CD4-positive, alpha-beta memory T cell (primary cell): ENCODE results near the gene RELCH. TPM values are rescaled to one million over a fixed set of nuclear protein-coding genes. Genes with fewer than 3 reads are reported as not detected.

ENCODE experiments used
- CTCF ChIA-PET: fragments of 350-600 bp; sonication (Branson Sonifier 250); formaldehyde crosslinking; loops from one replicate; lab custom pipeline; 2021; ENCODE audit warnings: inconsistent platforms; ENCODE audit not compliant: partially characterized antibody; lab: Charles Lee
- POLR2A ChIA-PET: fragments of 350-600 bp; sonication (Branson Sonifier 250); formaldehyde crosslinking; loops from one replicate; lab custom pipeline; 2021; ENCODE audit not compliant: partially characterized antibody; lab: Charles Lee
- DNase-seq, 5 donors: peaks; one replicate each; pipeline versions ENCODE4 v3.0.0 to v3.0.0-alpha.2; 2020 to 2022; ENCODE audit warnings: mixed read lengths in 1 of 5
- H3K27ac ChIP-seq: one replicate; pipeline ENCODE4 v1.7.0; 2013; ENCODE audit warnings: low read depth, low read length
- H3K27me3 ChIP-seq: 2 replicates; pipeline ENCODE4 v1.7.0; 2013; ENCODE audit warnings: mild to moderate bottlenecking, low read length, moderate library complexity; ENCODE audit not compliant: insufficient read depth
- H3K36me3 ChIP-seq: 2 replicates; pipeline ENCODE4 v1.7.0; 2013; ENCODE audit warnings: mild to moderate bottlenecking, low read length, moderate library complexity; ENCODE audit not compliant: insufficient read depth
- H3K4me1 ChIP-seq: 2 replicates; pipeline ENCODE4 v1.7.0; 2013; ENCODE audit warnings: mild to moderate bottlenecking, low read length, moderate library complexity; ENCODE audit not compliant: insufficient read depth
- H3K4me3 ChIP-seq, 2 donors: one replicate each; pipeline ENCODE4 v1.7.0; 2013; ENCODE audit warnings: low read length in 2 of 2, mild to moderate bottlenecking in 1 of 2
- H3K9me3 ChIP-seq, 2 donors: one replicate each; pipeline ENCODE4 v1.7.0; 2013; ENCODE audit warnings: low read length in 2 of 2, control low read depth in 1 of 2; ENCODE audit not compliant: control insufficient read depth in 1 of 2
- H3K27ac Mint-ChIP-seq, 7 donors: one replicate each; pipeline ENCODE4 v1.8.0; 2020 to 2021; ENCODE audit warnings: mixed read lengths in 7 of 7, mild to moderate bottlenecking in 6 of 7, inconsistent platforms in 3 of 7, moderate library complexity in 3 of 7
- H3K27me3 Mint-ChIP-seq, 2 donors: one replicate each; pipeline ENCODE4 v1.8.0; 2020 to 2021; ENCODE audit warnings: mixed read lengths in 2 of 2
- H3K36me3 Mint-ChIP-seq, 2 donors: one replicate each; pipeline ENCODE4 v1.8.0; 2020 to 2021; ENCODE audit warnings: mixed read lengths in 2 of 2, inconsistent platforms in 1 of 2, mild to moderate bottlenecking in 1 of 2
- H3K4me1 Mint-ChIP-seq, 4 donors: one replicate each; pipeline ENCODE4 v1.8.0; 2020 to 2021; ENCODE audit warnings: mixed read lengths in 4 of 4, mild to moderate bottlenecking in 1 of 4
- H3K4me3 Mint-ChIP-seq, 8 donors: one replicate each; pipeline ENCODE4 v1.8.0; 2020 to 2021; ENCODE audit warnings: mixed read lengths in 8 of 8, mild to moderate bottlenecking in 7 of 8, moderate library complexity in 6 of 8, inconsistent platforms in 3 of 8
- H3K9me3 Mint-ChIP-seq, 8 donors: one replicate each; pipeline ENCODE4 v1.8.0; 2020 to 2021; ENCODE audit warnings: mixed read lengths in 8 of 8, mild to moderate bottlenecking in 5 of 8, inconsistent platforms in 3 of 8, moderate library complexity in 1 of 8
- intact Hi-C: fragments of 100-400 bp; cut with micrococcal nuclease; formaldehyde crosslinking; loops from one replicate; pipeline ENCODE4 v1.15.1; 2023
- polyA plus RNA-seq, 2 donors: library from polyadenylated mRNA; unstranded; fragments of 300-500 nt; fragmentation: Illumina TruSeq; gene quantifications; one replicate each; pipeline ENCODE4 v1.2.3, GENCODE V29; 2021
- total RNA-seq, 2 experiments: library from RNA; stranded (reverse); gene quantifications; one replicate each; pipeline ENCODE4 v1.2.3, GENCODE V29; 2021

The RELCH gene
- total and polyA plus RNA-seq, 4 experiments from 2014 or later, result 7.6 to 59.4 (median 33.4) TPM

DNA sequence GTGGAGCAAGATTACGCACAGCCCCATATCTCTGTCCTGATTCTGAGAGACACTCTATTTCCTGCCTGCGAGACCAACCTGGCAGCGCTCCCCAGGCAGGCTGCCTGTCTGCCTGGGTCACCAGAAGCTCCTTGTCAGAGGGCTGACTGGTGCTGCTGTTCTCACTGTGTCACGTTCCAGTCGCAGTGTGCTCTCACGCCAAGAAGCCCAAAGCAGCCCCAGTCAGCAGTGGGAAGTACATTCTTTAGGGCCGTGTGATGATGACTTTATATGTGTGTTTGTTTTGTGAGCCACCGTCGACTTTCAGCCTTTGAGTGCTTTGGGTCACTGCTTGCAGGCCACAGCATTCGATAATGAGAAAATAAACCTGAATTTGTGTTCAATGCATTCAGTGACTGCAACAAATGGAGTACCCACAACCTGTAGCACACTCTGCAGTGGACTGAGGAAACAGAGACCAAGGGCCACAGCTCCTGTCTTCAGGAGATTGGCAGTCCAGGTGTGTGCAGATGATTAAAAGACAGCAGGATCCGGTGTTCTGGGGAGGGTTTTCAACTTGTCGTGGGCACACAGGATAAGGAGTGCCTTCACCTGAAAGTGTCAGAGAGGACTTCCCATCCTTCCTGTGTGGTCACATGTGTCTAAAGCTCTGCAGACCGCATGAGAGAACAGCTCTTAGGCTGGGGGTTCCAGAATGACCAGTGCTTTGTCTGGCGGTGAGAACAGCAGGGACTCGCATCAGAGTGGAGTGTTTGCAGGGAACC is 142.8 kb downstream of the RELCH start:
- no peaks in the 10 kb centered on the region for H3K9me3 ChIP-seq
- ChIA-PET POLR2A (no interaction called here), CTCF (no interaction called here)
- H3K27ac ChIP-seq, result no peak overlapping the region
- no peaks in the 10 kb centered on the region for H3K36me3 Mint-ChIP-seq
- peaks cover 0 to 3% (median 0%) of the 10 kb centered on the region in 8 donors for H3K9me3 Mint-ChIP-seq
- peaks cover 30% of the 10 kb centered on the region for H3K27me3 ChIP-seq
- peak overlapping the region in 6 of 7 donors; percentile 30 to 92 (median 54) for H3K27ac Mint-ChIP-seq
- peak overlapping the region in 4 of 8 donors; percentile 18 to 85 (median 65) for H3K4me3 Mint-ChIP-seq
- intact Hi-C loops, result loop anchor here (5.0 kb wide), 1 partner anchor 192 kb away; the partner anchor contains the start of gene ZCCHC2
- H3K4me1 ChIP-seq, result peaks cover 14% of the 10 kb centered on the region
- peaks cover 9 to 34% (median 23%) of the 10 kb centered on the region in 4 donors for H3K4me1 Mint-ChIP-seq
- H3K36me3 ChIP-seq, result no peaks in the 10 kb centered on the region
- H3K27me3 Mint-ChIP-seq, result peaks cover 56 to 59% of the 10 kb centered on the region in 2 donors
- H3K4me3 ChIP-seq, result no peak overlapping the region
- peak in 3 of 5 donors; percentile 9 to 49 (median 47) for DNase-seq

DNA sequence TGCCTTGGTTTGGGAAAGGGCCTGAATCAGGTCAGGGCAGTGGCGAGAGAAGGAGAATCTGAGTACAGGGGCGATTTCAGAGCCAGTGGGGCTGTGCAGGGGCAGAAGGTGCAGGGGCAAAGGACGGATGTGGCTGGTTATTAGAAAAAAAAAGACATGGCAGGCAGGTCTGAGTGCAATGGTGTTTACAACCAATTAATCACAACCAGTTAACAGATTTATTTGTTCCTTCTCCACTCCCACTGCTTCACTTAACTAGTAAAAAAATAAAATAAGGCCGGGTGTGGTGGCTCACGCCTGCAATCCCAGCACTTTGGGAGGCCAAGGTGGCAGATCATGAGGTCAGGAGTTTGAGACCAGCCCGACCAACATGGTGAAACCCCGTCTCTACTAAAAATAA is 143.6 kb downstream of the RELCH start:
- Histone ChIP-seq H3K36me3 (no peaks in the 10 kb centered on the region), H3K27me3 (peaks cover 28% of the 10 kb centered on the region), H3K4me3 (no peak overlapping the region), H3K27ac (no peak overlapping the region), H3K9me3 (no peaks in the 10 kb centered on the region), H3K4me1 (peaks cover 13% of the 10 kb centered on the region)
- H3K9me3 Mint-ChIP-seq, result peaks cover 0 to 3% (median 0%) of the 10 kb centered on the region in 8 donors
- CTCF ChIA-PET, result no interaction called here
- H3K36me3 Mint-ChIP-seq, result no peaks in the 10 kb centered on the region
- DNase-seq, result no peak
- H3K27me3 Mint-ChIP-seq, result peaks cover 56 to 59% of the 10 kb centered on the region in 2 donors
- H3K4me1 Mint-ChIP-seq, result peaks cover 9 to 34% (median 23%) of the 10 kb centered on the region in 4 donors
- intact Hi-C loops, result no loop called here
- peak overlapping the region in 1 of 8 donors; percentile 85 for H3K4me3 Mint-ChIP-seq
- peak overlapping the region in 3 of 7 donors; percentile 29 to 92 (median 77) for H3K27ac Mint-ChIP-seq
- POLR2A ChIA-PET, result no interaction called here

DNA sequence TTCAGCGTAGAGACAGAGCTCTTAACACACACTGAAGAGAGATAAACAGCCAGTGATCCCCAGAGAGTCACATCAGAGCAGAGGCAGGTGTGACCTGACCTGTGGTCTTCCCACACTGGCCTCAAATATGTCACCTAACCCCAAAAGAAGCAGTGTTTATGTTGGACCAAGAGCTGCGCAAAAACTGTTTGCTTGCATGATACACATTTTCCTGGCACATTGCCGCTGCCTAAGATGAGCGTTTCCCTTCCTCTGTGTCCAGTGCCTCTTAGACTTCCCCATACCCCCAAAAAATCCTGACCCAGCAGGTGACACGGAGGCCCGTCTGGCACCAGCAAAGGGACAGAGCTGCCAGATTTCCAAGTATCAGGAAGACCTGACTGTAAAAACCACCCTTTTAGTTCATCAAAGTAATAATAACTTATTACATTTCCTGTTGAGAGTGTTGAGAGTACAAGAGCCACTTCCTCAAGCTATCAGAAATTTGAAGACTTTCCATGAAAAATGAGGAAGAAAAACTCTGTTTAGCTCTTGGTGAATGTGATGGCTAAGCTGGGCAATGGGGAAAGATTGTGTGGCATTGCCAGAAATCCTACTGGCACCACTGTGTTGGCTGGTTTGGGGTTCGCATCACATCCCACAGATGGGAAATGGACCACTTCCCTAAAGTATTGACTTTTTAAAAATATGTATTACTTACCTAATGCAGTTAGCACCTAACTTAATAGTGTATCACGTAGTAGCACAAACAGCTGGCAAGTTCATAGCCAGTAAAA is 144.7 kb downstream of the RELCH start:
- no peaks in the 10 kb centered on the region for H3K9me3 Mint-ChIP-seq
- peak overlapping the region in 1 of 8 donors; percentile 62 for H3K4me3 Mint-ChIP-seq
- Histone ChIP-seq H3K4me1 (peaks cover 2% of the 10 kb centered on the region), H3K4me3 (no peak overlapping the region), H3K27ac (no peak overlapping the region), H3K9me3 (no peaks in the 10 kb centered on the region), H3K36me3 (no peaks in the 10 kb centered on the region), H3K27me3 (peaks cover 17% of the 10 kb centered on the region)
- peak overlapping the region in 2 of 7 donors; percentile 16 to 81 for H3K27ac Mint-ChIP-seq
- no peaks in the 10 kb centered on the region for H3K36me3 Mint-ChIP-seq
- ChIA-PET CTCF (interaction anchor here (1.2 kb wide), 1 partner anchor 8 kb away, joined by 3 read pairs; no protein-coding TSS in a partner anchor), POLR2A (no interaction called here)
- intact Hi-C loops, result no loop called here
- peaks cover 4 to 23% (median 14%) of the 10 kb centered on the region in 4 donors for H3K4me1 Mint-ChIP-seq
- no peak for DNase-seq
- peaks cover 49% of the 10 kb centered on the region in 2 donors for H3K27me3 Mint-ChIP-seq

DNA sequence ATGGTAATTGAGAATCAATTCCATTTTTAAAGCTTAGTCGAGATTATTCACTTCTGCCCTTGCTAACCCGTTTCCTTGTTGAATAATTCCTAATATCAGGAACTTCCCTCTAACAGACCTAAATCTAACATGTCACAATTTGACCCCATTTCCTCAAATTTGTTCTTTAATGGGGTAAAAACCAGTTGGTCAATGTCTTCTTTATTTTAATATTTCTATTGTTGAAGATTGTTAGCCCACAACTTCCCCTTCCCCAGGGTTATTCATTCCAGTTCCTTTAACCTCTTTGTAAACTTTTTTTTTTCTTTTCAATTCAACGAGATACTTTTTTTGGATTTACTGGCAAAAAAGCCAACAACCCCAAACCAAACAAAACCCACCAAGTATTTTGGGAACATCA is 145.4 kb downstream of the RELCH start:
- H3K4me1 ChIP-seq, result no peaks in the 10 kb centered on the region
- H3K9me3 ChIP-seq, result no peaks in the 10 kb centered on the region
- H3K27me3 Mint-ChIP-seq, result peaks cover 43 to 45% of the 10 kb centered on the region in 2 donors
- CTCF ChIA-PET, result interaction anchor here (1.2 kb wide), 1 partner anchor 8 kb away, joined by 3 read pairs; no protein-coding TSS in a partner anchor
- no peaks in the 10 kb centered on the region for H3K9me3 Mint-ChIP-seq
- peak overlapping the region in 1 of 7 donors; percentile 81 for H3K27ac Mint-ChIP-seq
- POLR2A ChIA-PET, result no interaction called here
- no peak overlapping the region for H3K4me3 Mint-ChIP-seq
- H3K27me3 ChIP-seq, result peaks cover 11% of the 10 kb centered on the region
- DNase-seq, result no peak
- H3K4me1 Mint-ChIP-seq, result peaks cover 3 to 20% (median 12%) of the 10 kb centered on the region in 4 donors
- H3K27ac ChIP-seq, result no peak overlapping the region
- H3K36me3 ChIP-seq, result no peaks in the 10 kb centered on the region
- no peak overlapping the region for H3K4me3 ChIP-seq
- H3K36me3 Mint-ChIP-seq, result no peaks in the 10 kb centered on the region
- intact Hi-C loops, result no loop called here

DNA sequence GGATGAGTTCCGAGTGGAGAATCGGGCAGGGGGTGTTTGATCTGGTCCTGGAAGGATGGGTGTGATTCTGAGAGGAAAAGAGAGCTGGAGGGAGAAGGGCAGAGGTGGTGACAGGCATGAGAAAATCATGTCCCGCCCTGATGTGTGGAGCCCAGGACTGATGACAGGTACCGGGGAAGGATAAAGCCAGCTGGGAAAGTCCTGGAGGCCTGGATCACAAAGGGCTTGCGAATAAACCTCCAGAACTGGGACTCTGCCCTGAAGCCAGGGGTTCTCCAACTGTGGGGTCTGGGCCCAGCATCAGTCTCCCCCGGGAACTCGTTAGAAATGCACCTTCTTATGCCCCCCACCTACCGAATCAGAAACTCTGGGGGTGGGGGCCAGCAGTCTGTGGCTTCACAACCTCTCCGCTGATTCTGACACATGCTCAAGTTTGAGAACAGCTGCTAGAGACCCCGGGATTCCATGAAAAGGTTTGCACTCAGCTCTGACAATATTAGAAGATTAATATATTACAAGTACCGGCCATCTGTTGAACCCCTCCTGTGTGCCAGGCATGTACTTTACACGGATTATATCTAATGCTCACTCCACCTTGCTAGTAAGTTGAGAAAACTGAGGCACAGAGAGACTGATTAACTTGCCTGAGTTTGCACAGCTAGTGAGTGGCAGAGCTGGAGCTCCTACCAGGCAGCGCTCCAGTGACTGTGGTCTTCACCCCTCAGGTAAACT is 146.1 kb downstream of the RELCH start:
- ChIA-PET POLR2A (no interaction called here), CTCF (no interaction called here)
- H3K27ac Mint-ChIP-seq, result no peak overlapping the region

DNA sequence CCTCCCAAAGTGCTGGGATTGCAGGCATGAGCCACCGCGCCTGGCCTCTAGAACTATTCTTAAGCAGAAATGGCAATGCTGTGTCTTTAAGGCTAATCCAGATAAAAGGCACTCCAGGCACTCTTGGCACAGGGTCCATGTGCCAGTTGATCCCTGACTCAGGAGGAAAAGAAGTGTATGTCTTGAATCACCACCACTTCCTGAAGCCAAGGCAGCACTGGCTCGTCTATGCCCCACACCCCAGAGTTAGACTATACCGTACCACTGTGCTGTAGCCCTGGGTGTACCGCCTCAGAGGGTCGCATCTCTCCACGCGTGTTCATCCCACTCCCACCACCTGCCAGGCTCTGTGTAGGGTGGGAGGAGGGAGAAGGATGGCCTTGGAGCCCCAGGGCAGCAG is 147.1 kb downstream of the RELCH start:
- Mint-ChIP-seq H3K27me3 (peaks cover 32 to 39% of the 10 kb centered on the region in 2 donors), H3K4me3 (no peak overlapping the region)

More for the DNA sequence above, 146.1 kb downstream of the RELCH start:
- H3K4me3 Mint-ChIP-seq, result no peak overlapping the region
- Histone ChIP-seq H3K27ac (no peak overlapping the region), H3K4me1 (no peaks in the 10 kb centered on the region), H3K27me3 (peaks cover 9% of the 10 kb centered on the region), H3K36me3 (no peaks in the 10 kb centered on the region), H3K4me3 (no peak overlapping the region), H3K9me3 (no peaks in the 10 kb centered on the region)
- no peak for DNase-seq
- H3K27me3 Mint-ChIP-seq, result peaks cover 38 to 44% of the 10 kb centered on the region in 2 donors
- no peaks in the 10 kb centered on the region for H3K36me3 Mint-ChIP-seq
- intact Hi-C loops, result no loop called here
- no peaks in the 10 kb centered on the region for H3K9me3 Mint-ChIP-seq
- H3K4me1 Mint-ChIP-seq, result peaks cover 2 to 15% (median 11%) of the 10 kb centered on the region in 4 donors

More for the DNA sequence above, 147.1 kb downstream of the RELCH start:
- Histone ChIP-seq H3K4me3 (no peak overlapping the region), H3K9me3 (no peaks in the 10 kb centered on the region), H3K36me3 (no peaks in the 10 kb centered on the region), H3K27me3 (peaks cover 3% of the 10 kb centered on the region), H3K27ac (no peak overlapping the region), H3K4me1 (no peaks in the 10 kb centered on the region)
- no peaks in the 10 kb centered on the region for H3K9me3 Mint-ChIP-seq
- peaks cover 2 to 15% (median 11%) of the 10 kb centered on the region in 4 donors for H3K4me1 Mint-ChIP-seq
- intact Hi-C loops, result no loop called here
- POLR2A ChIA-PET, result no interaction called here
- no peak for DNase-seq
- CTCF ChIA-PET, result no interaction called here
- no peak overlapping the region for H3K27ac Mint-ChIP-seq
- H3K36me3 Mint-ChIP-seq, result no peaks in the 10 kb centered on the region
